Inflammatory macrophage treated with lipopolysaccharide for 4 hours (primary cell): ENCODE measurements around the gene TSPAN5.
"Not testable (repeated sequence)": the region's sequence is repeated elsewhere in the genome, so short reads cannot be mapped to it uniquely, and the experiment has no call there.

Experiments
- DNase-seq: peaks from one replicate; pipeline ENCODE4 v3.0.0-alpha.2; 2020

TSPAN5 gene

GRCh38 chr4:98540803-98541202 is 117.6 kb downstream of the TSPAN5 start:
- no peak for DNase-seq

GRCh38 chr4:98539741-98540140 is 118.7 kb downstream of the TSPAN5 start:
- no peak for DNase-seq

- peak; percentile 29 for DNase-seq
Observed at GRCh38 chr4:98539299-98539698, 119.1 kb downstream of the TSPAN5 start.

- DNase-seq = no peak
Observed at GRCh38 chr4:98536631-98537030, 121.8 kb downstream of the TSPAN5 start.

- DNase-seq = not testable (repeated sequence)
Observed at GRCh38 chr4:98534146-98534545, 124.3 kb downstream of the TSPAN5 start.

- no peak for DNase-seq
Observed at GRCh38 chr4:98530572-98530971, 127.8 kb downstream of the TSPAN5 start.

GRCh38 chr4:98529970-98530569 is 128.3 kb downstream of the TSPAN5 start:
- DNase-seq = no peak

GRCh38 chr4:98528882-98529281 is 129.5 kb downstream of the TSPAN5 start:
- no peak for DNase-seq

GRCh38 chr4:98527534-98528269 is 130.7 kb downstream of the TSPAN5 start:
- no peak for DNase-seq

GRCh38 chr4:98524230-98524629 is 134.2 kb downstream of the TSPAN5 start:
- DNase-seq = no peak

- DNase-seq = no peak
Observed at GRCh38 chr4:98522636-98523395, 135.6 kb downstream of the TSPAN5 start.

- no peak for DNase-seq
Observed at GRCh38 chr4:98522062-98522461, 136.3 kb downstream of the TSPAN5 start.

GRCh38 chr4:98521486-98521885 is 136.9 kb downstream of the TSPAN5 start:
- no peak for DNase-seq

GRCh38 chr4:98519268-98519977 is 139.0 kb downstream of the TSPAN5 start:
- peak; percentile 23 for DNase-seq

- DNase-seq = no peak
Observed at GRCh38 chr4:98518559-98519267, 139.7 kb downstream of the TSPAN5 start.

- no peak for DNase-seq
Observed at GRCh38 chr4:98517218-98518021, 141.0 kb downstream of the TSPAN5 start.

GRCh38 chr4:98516441-98517217 is 141.8 kb downstream of the TSPAN5 start:
- no peak for DNase-seq

- DNase-seq = peak; percentile 55
Observed at GRCh38 chr4:98516042-98516440, 142.4 kb downstream of the TSPAN5 start.

GRCh38 chr4:98515470-98515809 is 143.0 kb downstream of the TSPAN5 start:
- DNase-seq = no peak

- peak; percentile 62 for DNase-seq
Observed at GRCh38 chr4:98514741-98515469, 143.5 kb downstream of the TSPAN5 start.
